ENCODE measurements around the gene GRK5. TPM values are rescaled to one million over a fixed set of nuclear protein-coding genes. Genes with fewer than 3 reads are reported as not detected.

The GRK5 gene
- total RNA-seq, 1 donor from 2014 or later = 12.5 TPM

Small RNA genes within 50 kb of the gene (small RNA-seq; reads per million reads assigned to genes)
- gene MIR4681 = not detected
- gene RN7SL749P = not detected

Other genes with a start within 250 kb of the GRK5 start
- gene NANOS1, start 177.9 kb upstream of the GRK5 start, total RNA-seq = 2.6 TPM
- gene EIF3A, start 126.8 kb upstream of the GRK5 start, total RNA-seq = 59.5 TPM
- gene DENND10, start 103.5 kb upstream of the GRK5 start, total RNA-seq = 14.6 TPM
- 19.3 TPM for gene SFXN4, start 41.9 kb upstream of the GRK5 start, total RNA-seq
- gene PRDX3, start 28.8 kb upstream of the GRK5 start, total RNA-seq = 89.2 TPM

Data from skeletal muscle tissue (tissue), 2 donors.